Measurements from ENCODE around the gene CUL3.

Gene CUL3

GRCh38 chr2:224472137-224472536 is 113.0 kb downstream of the CUL3 start:
- no peak for DNase-seq (ENCODE audit: low spot score)

DNA sequence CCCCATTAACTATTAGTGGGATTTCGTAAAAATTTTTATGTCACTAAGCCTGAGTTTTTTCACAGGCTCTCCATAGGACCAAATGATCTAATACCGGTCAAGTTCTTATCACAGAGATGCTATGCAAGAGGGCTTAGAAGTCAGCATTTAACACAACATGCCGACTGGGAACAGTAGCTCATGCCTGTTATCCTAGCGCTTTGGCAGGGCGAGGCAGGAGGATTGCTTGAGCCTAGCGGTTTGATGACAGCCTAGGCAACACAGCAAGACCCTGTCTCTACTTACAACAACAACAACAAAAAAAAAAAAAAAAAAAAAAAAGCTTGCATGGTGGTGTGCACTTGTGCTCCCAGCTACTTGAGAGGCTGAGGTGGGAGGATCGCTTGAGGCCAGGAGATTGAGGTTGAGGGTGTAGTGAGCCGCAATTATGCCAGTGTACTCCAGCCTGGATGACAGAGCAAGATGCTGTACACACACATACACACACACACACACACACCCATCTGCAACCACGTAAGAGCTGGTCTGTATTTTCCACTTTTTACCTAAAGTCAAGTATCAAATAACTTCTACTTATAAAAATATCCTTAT is 115.7 kb downstream of the CUL3 start:
- DNase-seq (ENCODE audit: low spot score), result no peak

GRCh38 chr2:224466304-224466895 is 118.8 kb downstream of the CUL3 start:
- DNase-seq (ENCODE audit: low spot score), result no peak

- DNase-seq (ENCODE audit: low spot score), result no peak
Observed at GRCh38 chr2:224461391-224461790, 123.8 kb downstream of the CUL3 start.

- no peak for DNase-seq (ENCODE audit: low spot score)
Observed at GRCh38 chr2:224457408-224458096, 127.6 kb downstream of the CUL3 start.

DNA sequence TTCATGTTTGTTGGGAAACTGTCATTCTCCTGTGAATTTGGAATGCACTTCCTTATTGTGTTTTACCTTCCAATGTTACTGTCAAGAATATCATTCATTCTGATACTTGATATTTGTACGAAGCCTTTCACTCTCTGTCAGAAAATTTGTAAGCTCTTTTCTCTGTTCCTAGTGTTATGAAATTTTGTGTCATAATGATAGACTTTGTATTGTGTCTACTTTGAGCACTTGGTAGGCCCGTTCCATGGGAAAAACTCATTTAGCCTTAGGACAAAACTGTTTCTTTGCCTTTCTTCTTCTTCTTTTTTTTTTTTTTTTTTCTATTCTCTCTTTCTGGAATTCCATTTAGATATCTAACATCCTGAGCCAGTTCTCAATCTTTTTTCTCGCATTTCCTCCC is 131.3 kb downstream of the CUL3 start:
- DNase-seq (ENCODE audit: low spot score), result no peak

GRCh38 chr2:224449212-224450147 is 135.7 kb downstream of the CUL3 start:
- DNase-seq (ENCODE audit: low spot score), result no peak

DNA sequence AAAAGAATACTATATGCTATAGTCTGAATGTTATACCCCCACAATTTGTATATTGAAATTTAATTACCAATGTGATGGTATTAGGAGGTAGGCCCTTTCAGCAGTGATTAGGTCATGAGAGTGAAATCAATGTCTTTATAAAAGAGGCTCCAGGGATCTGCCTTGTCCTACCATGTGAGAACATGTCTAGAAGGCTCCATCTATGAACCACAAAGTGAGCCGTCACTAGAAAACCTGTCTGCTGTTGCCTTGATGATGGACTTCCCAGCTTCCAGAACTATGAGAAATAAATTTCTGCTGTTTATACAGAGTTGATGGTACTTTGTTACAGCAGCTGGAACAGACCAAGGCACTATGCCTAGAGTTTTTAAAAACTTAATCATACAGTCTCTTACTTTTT is 136.9 kb downstream of the CUL3 start:
- DNase-seq (ENCODE audit: low spot score), result no peak

DNA sequence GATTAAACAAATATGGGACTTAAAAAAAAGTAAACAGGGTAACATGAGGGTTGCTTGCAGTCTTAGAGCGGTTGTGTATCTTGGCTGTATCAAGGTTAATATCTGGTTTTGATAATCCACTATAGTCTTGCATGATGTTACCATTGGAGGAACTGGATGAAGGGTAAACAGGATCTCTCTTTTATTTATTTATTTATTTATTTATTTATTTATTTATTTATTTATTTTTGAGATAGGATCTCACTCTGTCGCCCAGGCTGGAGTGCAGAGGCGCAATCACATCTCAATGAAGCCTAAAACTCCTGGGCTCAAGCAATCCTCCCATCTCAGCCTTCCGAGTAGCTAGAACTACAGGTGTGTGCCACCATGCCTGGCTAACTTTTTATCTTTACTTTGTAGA is 140.4 kb downstream of the CUL3 start:
- DNase-seq (ENCODE audit: low spot score), result no peak

DNA sequence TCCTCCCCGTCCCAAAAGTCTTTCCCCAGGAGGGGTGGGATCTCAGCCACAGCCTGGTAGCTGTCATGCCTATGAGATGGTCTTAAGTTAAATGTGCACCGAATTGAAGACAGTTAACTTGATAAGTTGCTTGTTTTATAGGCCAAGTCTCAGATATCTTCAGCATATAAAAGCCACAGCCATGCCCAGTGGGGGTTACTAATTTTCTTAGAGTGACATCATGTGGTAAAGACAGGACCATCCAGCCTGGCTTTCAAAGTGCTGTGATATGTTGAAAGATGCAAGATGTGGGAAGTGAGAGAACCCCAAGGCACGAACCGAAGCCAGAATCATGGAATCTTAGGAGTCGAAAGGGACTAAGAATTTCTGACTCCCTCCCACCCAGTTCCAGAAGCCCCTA is 141.1 kb downstream of the CUL3 start:
- DNase-seq (ENCODE audit: low spot score), result no peak

- no peak for DNase-seq (ENCODE audit: low spot score)
Observed at GRCh38 chr2:224442071-224442967, 142.8 kb downstream of the CUL3 start.

DNA sequence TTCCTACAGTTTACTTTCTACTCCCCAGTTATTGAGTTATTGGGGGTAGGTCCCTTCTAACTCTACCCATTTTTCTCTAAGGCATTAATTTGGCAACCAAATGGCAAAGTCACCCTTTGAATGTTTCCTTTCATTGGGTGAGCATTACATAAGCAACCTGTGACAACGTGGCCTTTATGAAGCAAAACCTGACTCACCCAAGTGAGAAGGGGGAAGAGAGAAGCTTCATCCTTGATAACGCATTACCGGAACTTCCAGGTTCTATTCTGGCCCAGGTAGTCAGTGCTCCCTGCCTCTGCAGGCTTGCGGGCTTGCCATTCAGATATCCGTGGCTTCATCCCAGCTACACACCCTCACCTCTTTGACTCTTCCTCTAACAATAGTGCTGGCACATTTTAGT is 144.2 kb downstream of the CUL3 start:
- no peak for DNase-seq (ENCODE audit: low spot score)

GRCh38 chr2:224438726-224439125 is 146.4 kb downstream of the CUL3 start:
- DNase-seq (ENCODE audit: low spot score), result no peak

DNA sequence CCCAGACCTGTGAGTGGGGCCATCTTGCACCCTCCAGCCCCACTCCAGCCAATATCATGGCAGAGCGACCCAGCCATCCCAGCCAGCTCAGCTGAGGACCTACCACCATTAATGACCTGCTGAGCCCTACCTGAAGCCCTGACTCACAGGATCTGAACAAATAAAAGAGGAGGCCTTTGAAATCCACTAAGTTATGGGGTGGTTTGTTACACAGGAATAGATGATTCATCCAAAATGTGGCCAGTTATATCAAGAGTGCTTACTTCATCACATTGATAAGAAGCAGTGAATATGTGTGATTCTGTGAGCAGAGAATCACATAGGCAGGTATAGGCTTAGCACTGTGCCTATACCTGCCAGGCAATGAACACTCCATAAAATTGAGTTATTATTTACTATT is 148.5 kb downstream of the CUL3 start:
- no peak for DNase-seq (ENCODE audit: low spot score)

- DNase-seq (ENCODE audit: low spot score), result no peak
Observed at GRCh38 chr2:224434618-224435017, 150.5 kb downstream of the CUL3 start.

GRCh38 chr2:224433442-224433841 is 151.7 kb downstream of the CUL3 start:
- no peak for DNase-seq (ENCODE audit: low spot score)

DNA sequence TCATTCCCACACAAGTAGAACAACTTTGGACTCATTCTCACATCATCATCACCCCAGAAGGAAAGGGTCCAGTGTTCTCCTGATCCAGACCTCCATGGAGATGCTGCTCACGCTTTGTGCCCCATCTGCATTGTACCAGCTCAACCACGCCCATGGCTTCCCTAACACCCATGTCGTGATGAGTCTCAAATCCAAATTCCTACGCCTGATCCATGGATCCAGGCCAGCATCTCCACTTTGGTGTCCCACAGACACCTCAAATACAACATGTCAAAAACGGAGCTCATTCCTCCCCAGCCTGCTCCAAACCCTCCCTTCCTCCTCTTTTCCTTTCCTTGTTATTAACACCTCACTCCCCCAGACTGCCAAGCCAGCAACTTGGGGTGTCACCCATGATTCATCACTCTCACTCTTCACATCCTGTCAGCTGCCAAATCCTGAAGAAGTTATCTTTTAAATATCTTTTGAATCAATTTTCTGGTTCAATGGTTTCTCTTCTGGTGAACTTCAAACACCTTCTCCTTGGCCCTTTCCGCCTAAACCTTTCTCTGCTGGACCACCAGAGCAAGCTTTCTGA is 153.1 kb downstream of the CUL3 start:
- no peak for DNase-seq (ENCODE audit: low spot score)

GRCh38 chr2:224429441-224429810 is 155.7 kb downstream of the CUL3 start:
- DNase-seq (ENCODE audit: low spot score), result no peak

- no peak for DNase-seq (ENCODE audit: low spot score)
Observed at GRCh38 chr2:224428787-224429440, 156.2 kb downstream of the CUL3 start.

- no peak for DNase-seq (ENCODE audit: low spot score)
Observed at GRCh38 chr2:224427471-224427870, 157.7 kb downstream of the CUL3 start.

- no peak for DNase-seq (ENCODE audit: low spot score)
Observed at GRCh38 chr2:224426656-224427055, 158.5 kb downstream of the CUL3 start.

Data from CD4-positive, alpha-beta T cell treated with Interleukin-6 at 100 ng/mL for 8 hours (primary cell).